Endothelial cell of umbilical vein (primary cell): ENCODE results near the gene LGALS12. TPM values are rescaled to one million over a fixed set of nuclear protein-coding genes. Genes with fewer than 3 reads are reported as not detected.

ENCODE experiments used
- BruUV-seq: library from RNA; stranded (reverse); fragments of 400-500 nt; replicated peaks from 2 replicates; lab custom pipeline; 2021; lab: Mats Ljungman, UMichigan
- CTCF ChIA-PET: fragments of 300-600, 350-600 bp; sonication (Branson Sonifier 250); formaldehyde crosslinking; loops from one replicate; lab custom pipeline; 2021; ENCODE audit warnings: antibody characterized with exemption, inconsistent platforms; lab: Charles Lee
- POLR2A ChIA-PET: fragments of 300-600, 350-600 bp; sonication (Branson Sonifier 250); formaldehyde crosslinking; loops from one replicate; lab custom pipeline; 2021; ENCODE audit warnings: antibody characterized with exemption, inconsistent platforms; lab: Charles Lee
- DNase-seq: peaks from one replicate; pipeline ENCODE4 v3.0.0-alpha.2; 2011; ENCODE audit warnings: low read depth, low spot score
- FAIRE-seq: peaks from 2 replicates; lab custom pipeline; 2011; peaks lifted over from hg19 to GRCh38; lab: Jason Lieb, UNC
- H2AFZ ChIP-seq: 2 replicates; pipeline ENCODE4 v1.6.0; 2012; ENCODE audit warnings: low read depth, low read length, control low read depth, inconsistent platforms
- H3K27ac ChIP-seq: 2 replicates; pipeline ENCODE4 v1.5.1; 2011; ENCODE audit warnings: low read depth, mild to moderate bottlenecking, control low read depth, low read length, moderate library complexity; ENCODE audit not compliant: insufficient read depth
- H3K27me3 ChIP-seq, 2 experiments: 2 replicates each; pipeline versions ENCODE4 v1.6.0 to v1.6.1; 2011; ENCODE audit warnings: low read length in 2 of 2, mixed read lengths in 1 of 2; ENCODE audit not compliant: control insufficient read depth in 2 of 2, insufficient read depth in 2 of 2
- H3K36me3 ChIP-seq, 2 experiments: 2 replicates in 1 of 2; 3 replicates in 1 of 2; pipeline ENCODE4 v1.5.1; 2011; ENCODE audit warnings: low read length in 2 of 2, mild to moderate bottlenecking in 1 of 2, moderate library complexity in 1 of 2; ENCODE audit not compliant: control insufficient read depth in 2 of 2, insufficient read depth in 2 of 2; ENCODE audit errors: extremely low read depth in 1 of 2
- H3K4me1 ChIP-seq: 3 replicates; pipeline ENCODE4 v1.5.1; 2011; ENCODE audit warnings: mild to moderate bottlenecking, low read length; ENCODE audit not compliant: control insufficient read depth, insufficient read depth; ENCODE audit errors: extremely low read depth
- H3K4me2 ChIP-seq: 2 replicates; pipeline ENCODE4 v1.6.1; 2011; ENCODE audit warnings: low read length, control low read depth, mixed read lengths; ENCODE audit not compliant: insufficient read depth
- H3K4me3 ChIP-seq, 3 experiments: fragments of 200-600 bp in 1 of 3; sonication (generic), shearing (Covaris generic) in 1 of 3; replicated peaks in 1 of 3; 2 replicates each; pipeline ENCODE4 v1.5.1; 2011 to 2016; ENCODE audit warnings: control low read depth in 3 of 3, low read length in 3 of 3, mild to moderate bottlenecking in 2 of 3, inconsistent platforms in 1 of 3, low read depth in 1 of 3, moderate library complexity in 1 of 3; ENCODE audit not compliant: insufficient read depth in 1 of 3
- H3K79me2 ChIP-seq: 2 replicates; pipeline ENCODE4 v1.6.0; 2012; ENCODE audit warnings: low read length, inconsistent platforms; ENCODE audit not compliant: control insufficient read depth, insufficient read depth
- H3K9ac ChIP-seq: replicated peaks from 2 replicates; pipeline ENCODE3; 2011; ENCODE audit warnings: low read length, control low read depth; ENCODE audit not compliant: insufficient read depth; ENCODE audit errors: extremely low read depth
- H3K9me1 ChIP-seq: replicated peaks from 3 replicates; pipeline ENCODE4 v1.6.0; 2011; ENCODE audit warnings: mild to moderate bottlenecking, low read length; ENCODE audit not compliant: control insufficient read depth, insufficient read depth; ENCODE audit errors: extremely low read depth
- H3K9me3 ChIP-seq: replicated peaks from 2 replicates; pipeline ENCODE4 v1.5.1; 2012; ENCODE audit warnings: low read length, inconsistent platforms; ENCODE audit not compliant: control insufficient read depth, insufficient read depth
- H4K20me1 ChIP-seq: replicated peaks from 2 replicates; pipeline ENCODE3; 2011; ENCODE audit warnings: mild to moderate bottlenecking, low read length; ENCODE audit not compliant: control insufficient read depth, insufficient read depth; ENCODE audit errors: extremely low read depth
- EZH2 ChIP-seq: IDR thresholded peaks from 2 replicates; pipeline ENCODE4 v1.6.1; 2012; ENCODE audit warnings: borderline replicate concordance, low read depth, mild to moderate bottlenecking, moderate library complexity, low read length, inconsistent platforms; ENCODE audit not compliant: severe bottlenecking
- FOS ChIP-seq: IDR thresholded peaks from 2 replicates; pipeline ENCODE4 v1.6.1; 2011; ENCODE audit warnings: mild to moderate bottlenecking, low read length, moderate library complexity, borderline replicate concordance; ENCODE audit not compliant: insufficient read depth
- GATA2 ChIP-seq: IDR thresholded peaks from 2 replicates; pipeline ENCODE4 v1.7.0; 2011; ENCODE audit warnings: low read depth, mild to moderate bottlenecking, moderate library complexity, mixed read lengths, low read length; ENCODE audit not compliant: insufficient read length, insufficient read depth
- JUN ChIP-seq: IDR thresholded peaks from 2 replicates; pipeline ENCODE4 v1.6.1; 2011; ENCODE audit warnings: borderline replicate concordance, low read depth; ENCODE audit not compliant: insufficient read length, insufficient read depth
- MYC ChIP-seq: IDR thresholded peaks from one replicate; pipeline ENCODE4 v1.6.1; 2011; ENCODE audit warnings: mild to moderate bottlenecking, low read depth, low read length
- POLR2A ChIP-seq: IDR thresholded peaks from 2 replicates; pipeline ENCODE4 v1.6.1; 2012; ENCODE audit warnings: low read depth, mild to moderate bottlenecking, control low read depth, low read length
- POLR2AphosphoS5 ChIP-seq: IDR thresholded peaks from 2 replicates; pipeline ENCODE4 v1.6.1; 2012; ENCODE audit warnings: low read depth, mild to moderate bottlenecking, control low read depth, low read length, moderate library complexity; ENCODE audit not compliant: insufficient read depth
- dilution Hi-C: fragments of 300-500 bp; cut with MboI; formaldehyde crosslinking; loops from one replicate; pipeline ENCODE4 v1.15.0; 2019; ENCODE audit warnings: low sequenced_read_pairs; ENCODE audit not compliant: extremely low pct_ligation_motif_present
- intact Hi-C: fragments of 100-400 bp; cut with micrococcal nuclease; formaldehyde crosslinking; loops from one replicate; pipeline ENCODE4 v1.10.0; 2022
- polyA plus RNA-seq, 4 experiments: library from polyadenylated mRNA; depleted of rRNA in 3 of 4; stranded (reverse) in 3 of 4; unstranded in 1 of 4; fragments of >200 nt; gene quantifications; 2 replicates each; pipeline versions ENCODE4 v1.2.1 to v1.2.3, GENCODE V29; 2011 to 2012; ENCODE audit warnings: missing spikeins in 1 of 4
- total RNA-seq: library from RNA; stranded (reverse); gene quantifications from 2 replicates; pipeline ENCODE4 v1.2.3, GENCODE V29; 2021
- TF ChIP-seq, protein P1 (sequence below): IDR thresholded peaks from 2 replicates; pipeline ENCODE4 v1.6.1; 2011; ENCODE audit not compliant: insufficient read depth, insufficient read length
- TF ChIP-seq, protein P2 (sequence below), 2 donors: IDR thresholded peaks; 1 replicate in 1 of 2; 2 replicates in 1 of 2; pipeline ENCODE4 v1.5.1; 2011; ENCODE audit warnings: low read length in 2 of 2, mild to moderate bottlenecking in 2 of 2, moderate library complexity in 2 of 2, control low read depth in 1 of 2, inconsistent platforms in 1 of 2, low read depth in 1 of 2; ENCODE audit not compliant: insufficient read depth in 1 of 2; ENCODE audit errors: extremely low read depth in 1 of 2

Gene LGALS12
- total and polyA plus RNA-seq, 2 donors (not counting 3 experiments of a cell fraction or from before 2014, with no cell fraction given), result not detected

DNA sequence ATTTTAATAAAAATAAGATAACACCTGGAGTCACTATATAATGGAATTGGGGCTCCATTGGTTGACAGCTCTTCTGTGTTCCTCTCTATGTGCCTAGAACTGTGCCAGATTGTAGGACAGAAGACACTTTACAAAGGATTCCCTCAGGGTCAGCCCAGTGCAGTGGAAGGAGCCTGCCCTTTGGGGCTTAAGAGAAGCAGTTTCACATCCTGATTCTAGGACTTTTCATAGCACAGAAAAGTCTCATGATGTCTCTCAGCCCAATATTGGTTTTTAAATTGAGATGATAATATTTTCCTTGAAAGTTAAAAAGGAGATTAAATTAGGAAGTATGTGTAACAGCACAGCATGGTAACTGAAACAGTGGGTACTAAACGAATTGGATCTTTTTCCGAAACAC is 37.8 kb downstream of the LGALS12 start:
- H3K9me3 ChIP-seq, result no peaks in the 10 kb centered on the region
- CTCF ChIA-PET, result interaction anchor here (1.7 kb wide), 1 partner anchor 8 kb away, joined by 4 read pairs; no protein-coding TSS in a partner anchor
- POLR2A ChIA-PET, result no interaction called here
- H3K4me3 ChIP-seq, result no peak overlapping the region
- no peak overlapping the region for H3K4me2 ChIP-seq
- intact Hi-C loops (no loop called here), dilution Hi-C loops (no loop called here)
- H3K27me3 ChIP-seq, result peaks cover 4 to 8% of the 10 kb centered on the region in 2 experiments
- no peak for DNase-seq
- no peaks in the 10 kb centered on the region for H3K79me2 ChIP-seq
- no peak overlapping the region for H2AFZ ChIP-seq
- no TSS peak for BruUV-seq
- no peak for TF ChIP-seq MYC
- TF ChIP-seq, protein P1, sequence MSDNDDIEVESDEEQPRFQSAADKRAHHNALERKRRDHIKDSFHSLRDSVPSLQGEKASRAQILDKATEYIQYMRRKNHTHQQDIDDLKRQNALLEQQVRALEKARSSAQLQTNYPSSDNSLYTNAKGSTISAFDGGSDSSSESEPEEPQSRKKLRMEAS, result no peak
- no peak for TF ChIP-seq JUN
- TF ChIP-seq POLR2AphosphoS5, result no peak
- TF ChIP-seq GATA2, result no peak
- no peak for TF ChIP-seq POLR2A
- no peak for TF ChIP-seq EZH2
- no peak for TF ChIP-seq FOS
- TF ChIP-seq, protein P2, sequence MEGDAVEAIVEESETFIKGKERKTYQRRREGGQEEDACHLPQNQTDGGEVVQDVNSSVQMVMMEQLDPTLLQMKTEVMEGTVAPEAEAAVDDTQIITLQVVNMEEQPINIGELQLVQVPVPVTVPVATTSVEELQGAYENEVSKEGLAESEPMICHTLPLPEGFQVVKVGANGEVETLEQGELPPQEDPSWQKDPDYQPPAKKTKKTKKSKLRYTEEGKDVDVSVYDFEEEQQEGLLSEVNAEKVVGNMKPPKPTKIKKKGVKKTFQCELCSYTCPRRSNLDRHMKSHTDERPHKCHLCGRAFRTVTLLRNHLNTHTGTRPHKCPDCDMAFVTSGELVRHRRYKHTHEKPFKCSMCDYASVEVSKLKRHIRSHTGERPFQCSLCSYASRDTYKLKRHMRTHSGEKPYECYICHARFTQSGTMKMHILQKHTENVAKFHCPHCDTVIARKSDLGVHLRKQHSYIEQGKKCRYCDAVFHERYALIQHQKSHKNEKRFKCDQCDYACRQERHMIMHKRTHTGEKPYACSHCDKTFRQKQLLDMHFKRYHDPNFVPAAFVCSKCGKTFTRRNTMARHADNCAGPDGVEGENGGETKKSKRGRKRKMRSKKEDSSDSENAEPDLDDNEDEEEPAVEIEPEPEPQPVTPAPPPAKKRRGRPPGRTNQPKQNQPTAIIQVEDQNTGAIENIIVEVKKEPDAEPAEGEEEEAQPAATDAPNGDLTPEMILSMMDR (IDR thresholded peaks at IDR 0.05; ENCODE audit: extremely low read depth in 1 of 2, insufficient read depth in 1 of 2, low read depth in 1 of 2, low read length in 2 of 2), result no peak
- H3K9me1 ChIP-seq, result no peaks in the 10 kb centered on the region
- no peak overlapping the region for H3K9ac ChIP-seq
- FAIRE-seq, result no peak
- H3K36me3 ChIP-seq, result no peaks in the 10 kb centered on the region
- no peaks in the 10 kb centered on the region for H3K4me1 ChIP-seq
- H3K27ac ChIP-seq, result no peak overlapping the region
- no peaks in the 10 kb centered on the region for H4K20me1 ChIP-seq
